Measurements from ENCODE around the gene CCDC170. TPM values are rescaled to one million over a fixed set of nuclear protein-coding genes. Genes with fewer than 3 reads are reported as not detected.
"Not testable (repeated sequence)": the region's sequence is repeated elsewhere in the genome, so short reads cannot be mapped to it uniquely, and the experiment has no call there.

CCDC170 gene
- 1 to 10 TPM in 1 of 10 donors, under 1 TPM in 9; 0.15 to 1.6 (median 0.57) TPM for total RNA-seq
- polyA plus RNA-seq, result under 1 TPM; 0.13 to 0.22 TPM
- long read RNA-seq, donor 1, result 0 reads
- long read RNA-seq, donor 2, partial matches to known transcripts, result 0 of 1 reads
- long read RNA-seq, donor 2, other reads (novel, unspliced or antisense), result 1 of 1 reads
- long read RNA-seq, donor 3, partial matches to known transcripts, result 0 of 1 reads
- long read RNA-seq, donor 3, other reads (novel, unspliced or antisense), result 1 of 1 reads

DNA sequence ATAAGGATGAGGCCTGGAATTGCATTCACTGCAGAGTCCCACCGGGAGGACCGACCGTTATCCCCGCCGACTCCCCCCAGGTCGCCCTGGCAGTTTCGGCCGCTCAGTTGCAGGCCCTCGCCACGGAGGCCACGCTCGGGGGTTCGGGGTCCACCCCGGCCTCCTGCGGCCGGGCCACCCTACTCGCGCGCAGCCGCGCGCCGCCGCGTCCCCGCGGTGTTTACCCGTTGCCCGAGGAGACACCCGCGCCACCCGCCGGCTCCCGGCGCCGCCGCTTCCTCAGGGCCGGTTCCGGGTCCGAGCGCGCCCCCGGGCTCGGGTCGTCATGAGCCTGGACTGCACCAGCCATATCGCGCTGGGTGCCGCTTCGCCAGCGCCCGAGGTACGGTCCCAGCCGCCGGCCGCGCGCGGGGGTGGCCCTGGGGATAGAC is at the start of gene CCDC170:
Gene CCDC170, plus strand, starts transcription at position 214 of the 431 bp plus-strand sequence. Its CDS starts 112 bp downstream, at position 326.
- Histone ChIP-seq H3K9me3 (no peaks in the 10 kb centered on the region), H3K36me3 (no peaks in the 10 kb centered on the region), H3K4me3 (peak within 1 kb of the TSS; percentile 44 to 78 (median 66)), H3K4me1 (peaks cover 0 to 43% (median 7%) of the 10 kb centered on the region in 9 donors), H3K27me3 (peaks cover 0 to 53% (median 35%) of the 10 kb centered on the region in 7 donors), H3K27ac (peak within 1 kb of the TSS in 9 of 10 donors; percentile 48 to 91 (median 74))
- peak; percentile 64 to 87 (median 78) for ATAC-seq
- intact Hi-C loops (cut with DNase I), result no loop called here
- peak; percentile 32 to 64 for DNase-seq
- 0 to 1% methylated on average over 52 to 58 of the region's 58 CpGs for WGBS, 2 donors
- TF ChIP-seq CTCF (IDR thresholded peaks at IDR 0.05), result no peak

GRCh38 chr6:151445482-151445881 is 48.3 kb upstream of the CCDC170 start:
- ATAC-seq, result peak in 6 of 8 donors; percentile 16 to 61 (median 36)
- H3K27me3 ChIP-seq, result no peaks in the 10 kb centered on the region
- no peak for TF ChIP-seq CTCF (IDR thresholded peaks at IDR 0.05)
- intact Hi-C loops (cut with DNase I), result loop anchor here in 1 of 10 donors (10.0 kb wide), 1 partner anchor 679 kb away; no protein-coding TSS in a partner anchor
- peaks cover 0 to 24% (median 0%) of the 10 kb centered on the region in 9 donors for H3K36me3 ChIP-seq
- no peak for DNase-seq
- peak overlapping the region in 8 of 10 donors; percentile 30 to 65 (median 55) for H3K27ac ChIP-seq
- H3K9me3 ChIP-seq, result no peaks in the 10 kb centered on the region
- peaks cover 0 to 51% (median 18%) of the 10 kb centered on the region in 9 donors for H3K4me1 ChIP-seq
- 8 to 14% methylated on average over 5 of the region's 5 CpGs for WGBS, 2 donors
- no peak overlapping the region for H3K4me3 ChIP-seq

GRCh38 chr6:151447237-151447636 is 46.6 kb upstream of the CCDC170 start:
- 89 to 97% methylated on average over 4 of the region's 4 CpGs for whole genome bisulfite sequencing, 2 donors
- Histone ChIP-seq H3K27ac (peak overlapping the region in 1 of 10 donors; percentile 32), H3K9me3 (no peaks in the 10 kb centered on the region), H3K4me3 (no peak overlapping the region), H3K36me3 (peaks cover 0 to 21% (median 0%) of the 10 kb centered on the region in 9 donors), H3K27me3 (no peaks in the 10 kb centered on the region), H3K4me1 (peaks cover 0 to 47% (median 25%) of the 10 kb centered on the region in 9 donors)
- no peak for DNase-seq
- no peak for ATAC-seq
- TF ChIP-seq CTCF (IDR thresholded peaks at IDR 0.05), result no peak
- intact Hi-C loops (cut with DNase I), result loop anchor here in 1 of 10 donors (10.0 kb wide), 1 partner anchor 678 kb away; no protein-coding TSS in a partner anchor

DNA sequence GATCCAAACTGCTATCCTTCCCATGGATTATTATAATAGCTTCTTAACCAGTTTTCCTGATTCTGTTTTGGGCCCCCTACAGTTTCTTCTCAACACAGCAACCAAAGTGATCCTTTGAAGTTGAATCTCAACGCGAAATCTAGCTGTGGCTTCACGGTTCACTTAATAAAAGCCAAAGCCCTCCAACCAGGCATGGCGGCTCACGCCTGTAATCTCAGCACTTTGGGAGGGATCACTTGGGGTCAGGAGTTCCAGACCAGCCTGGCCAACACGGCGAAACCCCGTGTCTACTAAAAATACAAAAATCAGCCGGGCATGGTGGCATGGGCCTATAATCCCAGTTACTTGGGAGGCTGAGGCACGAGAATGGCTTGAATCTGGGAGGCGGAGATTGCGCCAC is 45.2 kb upstream of the CCDC170 start:
- Histone ChIP-seq H3K4me3 (no peak overlapping the region), H3K36me3 (peaks cover 0 to 16% (median 0%) of the 10 kb centered on the region in 9 donors), H3K9me3 (no peaks in the 10 kb centered on the region), H3K27me3 (no peaks in the 10 kb centered on the region), H3K4me1 (peaks cover 0 to 45% (median 29%) of the 10 kb centered on the region in 9 donors), H3K27ac (no peak overlapping the region)
- TF ChIP-seq CTCF (IDR thresholded peaks at IDR 0.05), result no peak
- DNase-seq, result no peak
- ATAC-seq, result no peak
- intact Hi-C loops (cut with DNase I), result loop anchor here in 1 of 10 donors (10.0 kb wide), 1 partner anchor 676 kb away; no protein-coding TSS in a partner anchor
- WGBS, 2 donors, result 96 to 97% methylated on average over 12 of the region's 12 CpGs

DNA sequence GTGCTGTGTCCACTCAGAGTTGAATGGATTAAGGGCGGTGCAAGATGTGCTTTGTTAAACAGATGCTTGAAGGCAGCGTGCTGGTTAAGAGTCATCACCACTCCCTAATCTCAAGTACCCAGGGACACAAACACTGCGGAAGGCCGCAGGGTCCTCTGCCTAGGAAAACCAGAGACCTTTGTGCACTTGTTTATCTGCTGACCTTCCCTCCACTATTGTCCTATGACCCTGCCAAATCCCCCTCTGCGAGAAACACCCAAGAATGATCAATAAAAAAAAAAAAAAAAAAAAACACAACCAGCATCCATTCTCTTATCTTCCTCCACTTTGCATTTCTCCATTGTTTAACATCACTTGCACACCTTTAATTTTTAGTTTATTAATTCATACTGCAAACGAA is 42.9 kb upstream of the CCDC170 start:
- intact Hi-C loops (cut with DNase I), result loop anchor here in 3 of 10 donors (5.0 kb wide), 1 partner anchor 59 kb away; the partner anchor contains the start of gene ZBTB2 (in 3 of the 3)
- peak overlapping the region in 4 of 10 donors; percentile 93 to 95 (median 94) for H3K27ac ChIP-seq
- DNase-seq, H3K36me3 ChIP-seq, ATAC-seq, H3K9me3 ChIP-seq, H3K27me3 ChIP-seq: not testable (repeated sequence)
- H3K4me1 ChIP-seq, result peaks cover 0 to 42% (median 34%) of the 10 kb centered on the region in 9 donors
- peak overlapping the region in 9 of 10 donors; percentile 69 to 97 (median 90) for H3K4me3 ChIP-seq
- WGBS, 2 donors, result 38 to 56% methylated on average over 5 to 6 of the region's 6 CpGs
